ENCODE measurements around the gene S100A3.

S100A3 gene

DNA sequence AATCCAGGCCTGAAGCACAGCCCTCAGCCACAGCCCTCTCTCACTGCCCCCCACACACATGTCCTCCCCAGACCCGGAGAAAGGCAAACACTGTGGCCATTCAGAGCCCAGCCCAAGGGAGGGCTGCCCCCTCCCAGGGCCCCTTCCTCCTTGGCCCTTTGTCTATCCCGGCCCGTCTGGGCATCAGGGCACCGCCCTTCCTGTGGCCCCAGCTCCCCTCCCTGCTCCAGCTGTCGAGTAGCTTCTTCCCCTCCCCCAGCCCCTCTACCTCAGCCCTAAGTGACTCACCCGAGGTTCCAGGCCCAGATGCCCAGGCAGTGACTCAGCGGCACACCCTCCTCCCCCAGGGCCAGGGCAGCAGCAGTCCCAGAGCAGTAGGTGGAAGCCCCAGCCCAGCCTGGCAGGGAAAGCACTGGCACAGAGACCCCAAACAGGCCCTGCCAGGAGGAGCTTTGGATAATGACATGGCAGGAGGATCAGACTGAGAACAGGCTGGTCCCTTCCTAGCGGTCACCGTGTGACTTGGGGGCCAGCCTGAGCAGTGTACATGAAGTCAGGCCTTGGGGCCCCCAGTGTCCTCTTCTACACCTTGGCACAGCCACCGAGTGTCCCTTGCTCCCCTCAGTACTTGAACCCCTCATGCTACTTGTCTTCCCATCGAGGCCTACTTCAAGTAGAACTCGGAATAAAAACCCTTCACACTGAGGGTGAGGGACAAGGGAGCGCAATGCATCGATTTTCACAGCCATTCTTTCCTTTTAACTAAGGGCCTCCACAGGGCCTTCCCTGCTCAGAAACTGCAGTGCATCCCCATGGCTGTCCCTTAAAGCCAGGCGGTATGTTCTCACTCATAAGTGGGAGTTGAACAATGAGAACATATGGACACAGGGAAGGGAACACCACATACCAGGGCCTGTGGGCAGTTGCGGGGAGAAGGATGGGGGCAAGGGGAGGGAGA is 17.6 kb upstream of the S100A3 start:
- Histone ChIP-seq H3K4me3 (ENCODE audit: low read depth, low read length, poor library complexity, severe bottlenecking) (no peak overlapping the region), H3K9me3 (ENCODE audit: low read length) (no peaks in the 10 kb centered on the region), H3F3A (ENCODE audit: insufficient read depth, low read length) (no peaks in the 10 kb centered on the region), H3K9me2 (ENCODE audit: low read depth, low read length) (no peaks in the 10 kb centered on the region), H3K36me3 (ENCODE audit: insufficient read depth, low read length) (no peaks in the 10 kb centered on the region), H2AFZ (ENCODE audit: low read length) (no peak overlapping the region), H3K79me2 (ENCODE audit: insufficient read depth, low read length) (no peaks in the 10 kb centered on the region), H3K4me1 (ENCODE audit: insufficient read depth, low read length, severe bottlenecking) (no peaks in the 10 kb centered on the region), H3K4me2 (ENCODE audit: low read length) (no peak overlapping the region), H3K27me3 (ENCODE audit: insufficient read depth, low read length) (no peaks in the 10 kb centered on the region), H3K27ac (ENCODE audit: low read depth, low read length, poor library complexity, severe bottlenecking) (no peak overlapping the region), H3K9ac (ENCODE audit: low read length) (no peak overlapping the region), H4K20me1 (ENCODE audit: insufficient read depth, low read length) (no peaks in the 10 kb centered on the region)
- TF ChIP-seq EZH2 (IDR thresholded peaks at IDR 0.05; ENCODE audit: borderline replicate concordance, low read length) (no peak), CTCF (IDR thresholded peaks at IDR 0.05; ENCODE audit: low read length) (no peak)

DNA sequence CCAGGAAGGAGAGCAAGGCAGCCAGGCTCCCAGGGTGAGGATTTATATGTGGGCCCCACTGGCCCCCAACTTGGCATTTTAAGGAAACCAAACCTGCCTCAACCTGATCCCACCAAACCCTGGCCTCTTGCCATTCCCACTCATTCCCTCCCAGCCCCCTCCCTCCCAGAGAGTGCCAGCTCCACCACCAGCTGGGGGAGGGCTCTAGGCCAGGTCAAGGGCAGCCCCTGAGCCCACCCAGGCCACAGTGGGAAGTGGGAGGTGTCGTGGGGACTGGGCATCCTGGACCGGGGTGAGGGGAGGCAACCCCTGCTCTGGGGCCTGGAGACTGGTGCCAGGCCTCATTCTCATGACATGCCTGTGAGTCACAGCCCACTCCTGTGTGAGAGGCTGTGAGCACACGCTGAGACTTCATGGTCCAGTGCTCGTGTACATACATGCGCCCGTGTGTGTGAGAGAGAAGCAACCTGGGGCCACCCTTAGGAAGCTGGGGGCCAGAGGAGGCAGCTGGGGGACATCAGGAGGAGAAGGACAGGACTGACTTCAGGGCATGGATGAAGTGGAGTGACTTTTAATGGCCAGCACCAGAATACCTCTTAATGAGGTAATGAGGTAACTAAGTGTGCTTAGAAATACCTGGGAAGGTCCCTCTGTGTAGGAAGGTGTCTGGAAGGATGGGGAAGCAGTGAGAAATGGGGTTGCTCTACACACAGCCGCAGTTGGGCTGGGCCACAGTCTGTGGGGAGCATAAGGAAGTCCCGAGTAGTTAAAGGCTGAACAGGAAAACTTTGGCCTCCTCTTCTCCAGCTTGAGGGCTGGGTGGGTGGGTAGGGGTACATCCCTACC is 16.7 kb upstream of the S100A3 start, which contains the start of gene S100A2:
S100A2 (minus strand) TSS at position 316 of the 846 bp plus-strand sequence. CDS start 1,967 bp downstream, outside the sequence.
- H3K79me2 ChIP-seq (ENCODE audit: insufficient read depth, low read length) = no peaks in the 10 kb centered on the region
- H3K9ac ChIP-seq (ENCODE audit: low read length) = no peak within 1 kb of the TSS
- TF ChIP-seq CTCF (IDR thresholded peaks at IDR 0.05; ENCODE audit: low read length) (no peak), EZH2 (IDR thresholded peaks at IDR 0.05; ENCODE audit: borderline replicate concordance, low read length) (no peak)
- H3K9me2 ChIP-seq (ENCODE audit: low read depth, low read length) = no peaks in the 10 kb centered on the region
- H2AFZ ChIP-seq (ENCODE audit: low read length) = no peak within 1 kb of the TSS
- H3F3A ChIP-seq (ENCODE audit: insufficient read depth, low read length) = no peaks in the 10 kb centered on the region
- no peaks in the 10 kb centered on the region for H3K27me3 ChIP-seq (ENCODE audit: insufficient read depth, low read length)
- no peaks in the 10 kb centered on the region for H4K20me1 ChIP-seq (ENCODE audit: insufficient read depth, low read length)
- H3K4me1 ChIP-seq (ENCODE audit: insufficient read depth, low read length, severe bottlenecking) = no peaks in the 10 kb centered on the region
- H3K4me3 ChIP-seq (ENCODE audit: low read depth, low read length, poor library complexity, severe bottlenecking) = no peak within 1 kb of the TSS
- H3K9me3 ChIP-seq (ENCODE audit: low read length) = no peaks in the 10 kb centered on the region
- no peak within 1 kb of the TSS for H3K4me2 ChIP-seq (ENCODE audit: low read length)
- no peak within 1 kb of the TSS for H3K27ac ChIP-seq (ENCODE audit: low read depth, low read length, poor library complexity, severe bottlenecking)
- no peaks in the 10 kb centered on the region for H3K36me3 ChIP-seq (ENCODE audit: insufficient read depth, low read length)

DNA sequence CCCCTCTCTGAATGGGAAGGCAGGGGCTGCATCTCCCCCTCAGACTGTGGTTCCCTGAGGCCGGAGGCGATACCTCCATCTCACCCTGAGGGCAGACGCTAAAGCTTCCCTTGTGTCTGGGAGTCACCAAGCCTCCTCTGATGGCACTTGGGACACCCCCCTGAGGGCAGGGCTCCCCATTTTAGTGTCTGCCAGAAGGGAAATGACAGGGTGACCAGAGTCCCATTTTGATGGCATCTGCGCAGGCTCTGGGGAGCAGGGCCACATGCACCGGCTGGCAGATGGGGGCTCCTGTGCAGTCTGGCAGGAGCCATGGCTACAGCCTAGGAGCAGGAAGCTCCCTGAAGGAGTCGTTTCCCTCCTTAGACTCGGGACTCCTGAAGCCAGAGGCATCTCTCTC is 14.9 kb upstream of the S100A3 start:
- Histone ChIP-seq H3K27ac (ENCODE audit: low read depth, low read length, poor library complexity, severe bottlenecking) (no peak overlapping the region), H4K20me1 (ENCODE audit: insufficient read depth, low read length) (no peaks in the 10 kb centered on the region), H3F3A (ENCODE audit: insufficient read depth, low read length) (no peaks in the 10 kb centered on the region), H2AFZ (ENCODE audit: low read length) (no peak overlapping the region), H3K4me1 (ENCODE audit: insufficient read depth, low read length, severe bottlenecking) (no peaks in the 10 kb centered on the region), H3K9me3 (ENCODE audit: low read length) (no peaks in the 10 kb centered on the region), H3K36me3 (ENCODE audit: insufficient read depth, low read length) (no peaks in the 10 kb centered on the region), H3K9ac (ENCODE audit: low read length) (no peak overlapping the region), H3K79me2 (ENCODE audit: insufficient read depth, low read length) (no peaks in the 10 kb centered on the region), H3K4me3 (ENCODE audit: low read depth, low read length, poor library complexity, severe bottlenecking) (no peak overlapping the region), H3K9me2 (ENCODE audit: low read depth, low read length) (no peaks in the 10 kb centered on the region), H3K27me3 (ENCODE audit: insufficient read depth, low read length) (no peaks in the 10 kb centered on the region), H3K4me2 (ENCODE audit: low read length) (no peak overlapping the region)
- TF ChIP-seq EZH2 (IDR thresholded peaks at IDR 0.05; ENCODE audit: borderline replicate concordance, low read length) (no peak), CTCF (IDR thresholded peaks at IDR 0.05; ENCODE audit: low read length) (no peak)
